NAMALWA (cell line): ENCODE results near the gene SLC30A4.

Source experiments
- DNase-seq: peaks from one replicate; pipeline ENCODE4 v3.0.0-alpha.2; 2015; ENCODE audit warnings: low spot score

Gene SLC30A4

DNA sequence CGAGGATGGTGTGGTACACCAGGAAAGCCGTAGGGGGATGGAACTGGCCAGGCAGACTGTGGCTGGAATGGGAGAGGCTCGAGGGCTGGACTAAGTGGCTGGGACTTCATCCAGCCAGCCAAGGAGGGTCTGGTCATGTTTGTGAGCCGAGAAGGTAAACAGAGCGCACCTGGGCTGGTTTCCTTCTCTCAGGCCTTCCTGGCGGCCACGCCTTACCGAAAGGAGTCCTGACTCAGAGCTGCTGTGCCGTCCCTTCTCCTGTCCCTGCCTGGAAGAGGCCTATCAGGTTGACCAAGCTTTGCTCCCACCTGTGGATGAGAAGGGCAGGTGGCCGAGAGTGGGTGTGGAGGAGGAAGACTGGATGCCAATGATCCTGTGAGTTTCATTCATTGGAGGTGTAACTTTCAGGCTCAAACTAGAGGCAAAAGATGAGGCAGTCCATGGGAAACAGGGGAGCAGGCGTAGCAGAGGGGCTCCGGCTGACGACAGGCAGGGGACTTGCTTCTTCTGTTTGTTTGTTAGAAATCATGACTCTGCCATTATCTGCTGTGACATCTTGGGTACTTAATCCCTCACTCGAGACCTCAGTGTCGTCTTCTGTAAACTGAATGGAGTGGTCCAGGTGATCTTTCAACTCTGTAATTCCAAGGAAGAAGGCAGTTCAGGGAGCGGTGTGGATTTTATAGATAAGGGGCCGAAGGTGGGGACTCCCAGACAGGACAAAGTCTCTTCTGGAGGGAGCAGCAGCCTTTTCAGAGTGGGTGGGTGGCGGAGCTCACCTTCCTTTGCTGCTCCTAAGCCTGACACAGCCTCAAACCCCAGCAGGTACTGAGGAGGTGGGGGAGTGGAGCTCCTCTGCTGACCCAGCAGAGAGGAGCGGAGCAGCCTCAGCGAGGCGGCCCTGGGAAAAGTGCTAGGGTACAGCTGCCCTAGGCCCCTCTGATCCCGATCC, 72.4 kb downstream of the SLC30A4 start:
- DNase-seq = no peak

DNA sequence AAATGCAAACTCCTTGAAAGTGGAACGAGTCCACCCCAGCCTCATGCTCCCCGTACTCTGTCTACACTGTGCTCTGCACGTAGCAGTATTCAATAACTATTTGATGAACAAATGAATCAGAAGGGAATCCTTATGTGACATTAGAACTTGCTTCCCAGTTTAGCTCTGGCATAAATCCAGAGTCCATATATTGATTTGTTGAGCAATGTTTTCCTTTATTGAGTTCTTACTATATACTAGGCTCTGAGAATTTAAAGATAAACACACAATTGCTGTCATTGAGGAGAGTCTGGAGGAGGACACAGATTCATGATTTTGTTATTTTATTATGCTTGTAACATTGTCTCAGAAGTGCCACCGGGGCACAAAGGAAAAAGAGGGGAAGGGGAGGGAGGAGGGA, 73.2 kb downstream of the SLC30A4 start:
- no peak for DNase-seq

DNA sequence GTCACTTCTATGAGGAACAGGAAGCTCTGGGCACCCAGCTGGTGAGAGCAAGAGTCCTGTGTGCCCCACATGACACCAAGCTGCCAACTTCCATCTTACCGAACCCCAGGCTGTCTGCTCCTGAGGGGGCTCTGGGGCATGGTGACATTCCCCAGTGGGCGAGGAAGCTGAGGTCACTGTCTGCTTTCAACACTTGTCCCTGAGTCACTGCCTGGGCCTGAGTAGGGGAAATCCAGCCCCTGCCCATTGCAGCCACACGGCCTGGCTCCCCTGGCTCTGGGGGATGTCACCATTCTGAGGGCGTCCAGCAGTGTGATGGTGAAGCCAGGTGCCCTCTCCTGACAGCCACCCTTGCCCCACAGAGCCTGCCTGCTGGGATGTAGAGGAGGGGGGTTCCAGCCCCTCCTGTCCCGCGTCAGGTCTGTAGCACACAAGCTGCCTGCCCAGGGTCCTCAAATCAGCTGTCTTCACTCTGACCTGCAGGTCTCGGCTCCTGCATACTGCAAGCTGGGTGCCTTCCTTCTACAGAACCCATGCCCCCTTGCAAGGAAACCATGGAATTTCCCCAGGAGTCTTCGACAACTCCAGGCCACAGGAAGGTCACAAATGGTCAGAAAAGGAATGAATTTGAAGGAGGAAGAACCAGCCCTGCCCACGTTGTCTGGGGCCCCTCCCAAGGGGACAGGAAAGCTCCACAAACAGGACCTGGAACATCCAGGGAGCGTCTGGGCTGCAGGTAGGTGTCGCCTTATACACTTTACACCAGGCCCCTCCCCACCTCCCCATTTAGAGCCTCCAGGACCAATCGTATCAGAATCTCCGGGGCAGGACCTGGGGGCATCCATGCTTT, 74.3 kb downstream of the SLC30A4 start:
- no peak for DNase-seq

DNA sequence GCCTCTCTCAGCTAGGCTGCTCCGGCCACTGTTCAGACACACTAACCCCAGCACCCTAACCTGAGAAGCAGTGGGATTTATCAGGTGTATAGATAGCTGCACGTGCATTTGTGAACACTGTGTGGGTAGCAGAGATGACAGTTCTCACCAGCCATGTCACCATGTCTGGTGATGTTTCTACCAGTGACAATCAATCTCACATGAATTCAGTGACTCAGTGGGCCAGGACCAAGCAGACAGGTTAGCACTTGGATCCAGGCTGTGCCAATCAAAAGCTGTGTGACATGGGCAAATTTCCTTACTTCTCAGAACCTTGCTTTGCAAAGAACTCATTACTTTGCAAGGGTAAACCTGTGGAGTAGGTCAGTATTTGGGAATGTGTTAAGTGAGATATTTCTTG, 78.9 kb downstream of the SLC30A4 start:
- no peak for DNase-seq

DNA sequence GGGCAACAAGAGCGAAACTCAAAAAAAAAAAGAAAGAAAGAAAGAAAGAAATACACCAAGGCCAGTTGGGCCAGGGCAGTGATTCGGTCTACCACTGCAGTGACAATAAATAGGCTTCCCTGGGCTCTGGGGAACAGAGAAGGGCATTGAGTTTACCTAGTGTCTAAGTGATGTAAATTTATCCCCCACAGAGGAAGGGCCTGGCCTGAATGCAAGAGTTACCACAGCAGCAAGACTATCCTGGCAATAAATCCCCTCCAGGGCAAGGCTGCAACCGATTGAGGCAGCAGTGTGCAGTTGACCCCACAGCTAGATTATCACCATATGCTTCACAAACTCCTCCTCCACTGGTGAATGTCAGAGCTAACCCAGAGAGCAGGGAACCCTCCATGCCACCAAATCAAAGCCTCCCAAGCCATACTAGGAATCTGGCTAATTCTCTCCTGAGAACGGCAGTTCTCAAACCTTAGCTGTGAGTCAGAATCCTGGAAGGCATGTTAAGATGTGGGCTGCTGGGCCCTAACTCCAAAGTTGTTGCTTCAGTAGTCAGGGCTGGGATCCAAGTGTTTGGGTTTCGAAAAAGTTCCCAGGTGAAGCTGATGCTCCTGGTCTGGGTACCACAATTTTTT, 79.9 kb downstream of the SLC30A4 start:
- no peak for DNase-seq

DNA sequence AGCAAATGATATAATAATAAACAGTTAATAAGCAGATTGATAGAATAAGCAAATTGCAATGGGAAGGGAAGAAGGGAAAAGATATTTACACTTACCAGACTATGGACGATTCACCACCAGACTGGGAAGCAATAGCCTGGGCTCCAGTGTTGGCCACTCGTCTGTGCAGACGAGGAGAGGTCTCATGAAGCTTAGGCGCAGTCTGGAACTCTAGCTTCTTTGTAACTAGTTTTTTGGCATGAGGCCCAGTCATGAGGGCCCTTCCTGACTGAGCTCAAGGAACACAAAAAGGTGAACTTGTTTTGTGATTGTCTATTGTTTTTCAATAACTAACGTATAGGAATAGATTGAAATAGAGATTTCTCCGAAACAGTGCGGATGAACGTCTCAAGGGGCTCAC, 80.9 kb downstream of the SLC30A4 start:
- no peak for DNase-seq

DNA sequence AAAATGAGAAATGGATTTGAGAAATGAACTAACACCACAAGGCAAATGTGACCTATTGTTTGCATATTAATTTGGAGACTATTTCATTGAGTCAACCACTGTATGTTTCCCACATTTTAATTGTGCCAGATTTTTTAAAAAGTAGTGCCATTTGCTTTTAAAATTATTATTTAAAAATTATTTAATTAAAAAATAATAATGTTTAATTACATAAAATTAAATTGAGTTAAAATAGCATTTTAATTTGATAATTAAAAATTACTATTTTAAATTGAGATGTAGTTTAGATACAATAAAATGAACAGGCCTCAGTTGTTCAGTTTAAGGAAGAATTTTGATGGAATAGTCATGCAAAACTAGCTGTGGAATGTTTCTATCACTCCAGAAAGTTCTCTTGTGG, 81.5 kb downstream of the SLC30A4 start:
- DNase-seq = no peak

DNA sequence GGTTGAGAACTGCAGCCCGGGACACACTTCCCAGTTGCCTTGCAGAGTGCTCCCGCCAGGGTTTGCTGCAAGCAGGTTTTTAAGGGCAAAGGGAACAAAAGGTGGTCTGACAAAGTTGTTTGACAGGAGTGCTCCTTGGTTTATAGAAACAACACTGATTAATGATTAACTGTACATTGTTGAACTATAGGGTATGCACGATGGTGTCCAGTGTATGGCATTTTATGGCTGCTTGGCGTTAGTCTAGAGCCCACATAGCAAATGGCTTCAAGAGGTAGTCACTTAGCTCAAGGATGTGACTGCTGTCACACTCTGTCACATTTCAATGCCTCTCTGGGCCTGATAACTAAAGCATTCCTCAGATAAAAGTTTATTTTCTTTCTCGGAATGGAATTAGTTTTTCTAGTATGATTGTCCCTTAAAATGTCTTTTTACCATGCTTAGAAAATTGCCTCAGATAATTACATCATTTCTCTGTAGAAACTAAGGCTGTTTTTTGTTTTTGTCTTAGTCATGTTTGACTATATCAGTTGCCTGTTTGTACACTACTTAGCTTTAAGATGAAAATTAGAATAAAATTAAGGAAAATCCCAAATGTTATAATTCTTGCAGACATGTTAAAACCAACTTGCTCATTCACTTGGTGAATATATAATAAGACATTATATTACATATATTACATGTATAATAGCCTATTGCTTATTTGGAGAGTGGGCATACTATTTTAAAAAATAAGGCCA, 82.9 kb downstream of the SLC30A4 start:
- no peak for DNase-seq

DNA sequence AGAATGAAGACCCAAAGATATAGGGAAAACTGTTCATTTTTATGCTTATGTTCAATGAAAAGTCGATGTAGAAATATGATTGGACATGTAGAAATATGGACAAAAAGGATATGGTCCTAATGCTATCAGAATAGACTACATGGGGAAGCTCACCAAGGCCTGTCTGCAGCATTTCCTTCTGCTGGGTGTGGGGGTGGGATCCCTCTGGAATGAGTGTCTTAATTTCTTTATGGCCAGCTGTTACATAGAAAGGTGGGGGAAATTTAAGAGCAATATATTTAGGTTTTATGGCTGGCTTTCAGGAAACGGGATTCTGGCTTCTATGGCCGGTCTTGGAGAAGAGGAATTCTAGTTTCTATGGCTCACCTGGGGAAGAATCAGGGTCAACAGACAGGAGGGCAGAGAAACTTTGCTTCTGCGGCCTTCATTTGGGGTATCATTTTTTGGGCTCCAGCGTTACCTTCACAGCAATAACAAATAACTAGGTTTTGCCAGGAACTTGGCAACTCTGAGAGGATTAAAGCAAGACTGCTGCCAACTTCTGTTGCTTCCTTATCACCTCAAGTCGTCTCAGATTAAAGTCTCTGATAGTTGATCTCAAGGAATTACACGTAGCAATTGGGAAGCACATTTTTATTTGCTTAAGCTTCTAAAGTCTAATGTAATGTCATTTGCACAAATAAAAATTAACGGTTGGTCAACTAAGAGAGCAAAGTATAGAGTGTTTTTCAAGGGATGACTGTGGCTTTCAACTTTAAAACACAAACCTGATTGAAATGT, 87.2 kb downstream of the SLC30A4 start:
- DNase-seq = no peak

DNA sequence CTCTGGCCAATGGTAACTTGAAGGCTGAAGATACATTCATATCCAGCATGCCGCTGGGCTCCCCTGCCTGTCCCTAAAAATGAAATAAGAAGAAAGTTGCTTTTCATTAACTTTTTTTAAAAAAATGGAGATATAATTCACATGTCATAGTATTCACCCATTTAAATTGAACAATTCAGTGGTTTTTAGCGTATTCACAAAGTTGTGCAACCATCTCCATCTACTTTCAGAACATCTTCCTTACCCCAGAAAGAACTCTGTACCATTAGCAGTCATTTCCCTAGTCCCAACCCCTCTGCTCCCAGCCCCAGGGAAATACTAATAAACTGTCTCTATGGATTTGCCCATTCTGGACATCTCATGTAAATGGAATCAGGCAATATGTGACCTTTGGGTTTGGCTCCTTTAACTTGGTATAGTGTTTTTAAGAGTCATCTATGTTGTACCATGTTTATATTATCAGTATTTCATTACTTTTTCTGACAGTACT, 88.4 kb downstream of the SLC30A4 start:
- DNase-seq = no peak

DNA sequence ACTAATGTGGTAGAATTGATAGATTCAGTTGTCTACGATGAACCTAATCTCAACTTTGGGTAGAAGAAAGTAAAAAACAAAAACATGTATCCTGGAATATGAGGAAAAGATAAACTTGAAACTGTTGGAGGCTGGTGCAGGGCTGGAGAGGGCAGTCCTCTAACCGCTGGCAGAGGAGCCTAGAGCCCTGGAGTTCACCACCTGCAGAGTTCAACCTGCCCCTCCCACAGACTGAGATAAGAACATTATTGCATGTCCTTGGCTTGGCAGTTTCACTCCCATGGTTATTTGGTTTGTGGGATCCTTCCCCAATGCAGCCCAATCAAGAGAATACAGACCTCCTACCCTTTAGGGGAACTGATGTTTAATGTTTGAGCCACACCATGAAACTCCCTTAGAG, 91.0 kb downstream of the SLC30A4 start:
- DNase-seq = no peak

DNA sequence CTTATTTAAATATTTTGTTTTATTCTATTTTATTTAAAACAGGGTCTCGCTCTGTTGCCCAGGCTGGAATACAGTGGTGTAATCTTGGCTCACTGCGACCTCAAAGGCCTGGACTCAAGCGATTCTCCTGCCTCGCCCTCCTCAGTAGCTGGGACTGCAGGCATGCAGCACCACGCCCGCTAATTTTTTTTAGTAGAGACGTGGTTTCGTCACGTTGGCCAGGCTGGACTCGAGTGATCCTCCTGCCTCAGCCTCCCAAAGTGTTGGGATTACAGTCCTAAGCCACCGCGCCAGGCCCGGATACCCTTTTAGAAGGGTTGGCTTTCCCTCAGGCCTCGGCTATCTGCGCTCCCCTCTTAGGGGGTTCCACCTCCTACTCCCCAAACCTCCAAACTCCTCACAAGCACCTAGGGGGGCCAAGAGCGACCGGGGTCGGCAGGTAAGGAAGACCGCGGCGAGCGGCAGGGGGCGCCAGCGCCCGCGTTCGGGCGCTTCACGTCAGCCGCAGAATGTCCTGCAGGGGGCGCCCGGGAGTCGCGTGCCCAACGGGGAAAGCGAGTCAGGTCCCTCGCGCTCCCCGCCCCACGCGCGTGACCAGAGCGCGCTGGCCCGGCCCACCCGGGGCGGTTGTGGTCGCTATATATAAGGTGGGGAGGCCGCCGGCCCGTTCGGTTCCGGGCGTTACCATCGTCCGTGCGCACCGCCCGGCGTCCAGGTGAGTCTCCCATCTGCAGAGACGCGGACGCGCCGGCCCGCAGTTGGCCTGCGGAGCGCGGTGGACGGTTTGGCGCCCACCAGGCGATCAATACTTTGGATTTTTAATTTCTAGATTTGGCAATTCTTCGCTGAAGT, 92.4 kb downstream of the SLC30A4 start:
- DNase-seq = peak; percentile 45
